Endothelial cell of umbilical vein (primary cell): ENCODE measurements around the gene GRK6. TPM values are rescaled to one million over a fixed set of nuclear protein-coding genes. Genes with fewer than 3 reads are reported as not detected.
A peak's percentile ranks its signal among the peaks of the same experiment; 100 is the strongest.

Source experiments
- BruUV-seq: library from RNA; stranded (reverse); fragments of 400-500 nt; replicated peaks from 2 replicates; lab custom pipeline; 2021; lab: Mats Ljungman, UMichigan
- CTCF ChIA-PET: fragments of 300-600, 350-600 bp; sonication (Branson Sonifier 250); formaldehyde crosslinking; loops from one replicate; lab custom pipeline; 2021; ENCODE audit warnings: antibody characterized with exemption, inconsistent platforms; lab: Charles Lee
- POLR2A ChIA-PET: fragments of 300-600, 350-600 bp; sonication (Branson Sonifier 250); formaldehyde crosslinking; loops from one replicate; lab custom pipeline; 2021; ENCODE audit warnings: antibody characterized with exemption, inconsistent platforms; lab: Charles Lee
- DNase-seq: peaks from one replicate; pipeline ENCODE4 v3.0.0-alpha.2; 2011; ENCODE audit warnings: low read depth, low spot score
- FAIRE-seq: peaks from 2 replicates; lab custom pipeline; 2011; peaks lifted over from hg19 to GRCh38; lab: Jason Lieb, UNC
- H2AFZ ChIP-seq: 2 replicates; pipeline ENCODE4 v1.6.0; 2012; ENCODE audit warnings: low read depth, low read length, control low read depth, inconsistent platforms
- H3K27ac ChIP-seq: 2 replicates; pipeline ENCODE4 v1.5.1; 2011; ENCODE audit warnings: low read depth, mild to moderate bottlenecking, control low read depth, low read length, moderate library complexity; ENCODE audit not compliant: insufficient read depth
- H3K27me3 ChIP-seq, 2 experiments: 2 replicates each; pipeline versions ENCODE4 v1.6.0 to v1.6.1; 2011; ENCODE audit warnings: low read length in 2 of 2, mixed read lengths in 1 of 2; ENCODE audit not compliant: control insufficient read depth in 2 of 2, insufficient read depth in 2 of 2
- H3K36me3 ChIP-seq, 2 experiments: 2 replicates in 1 of 2; 3 replicates in 1 of 2; pipeline ENCODE4 v1.5.1; 2011; ENCODE audit warnings: low read length in 2 of 2, mild to moderate bottlenecking in 1 of 2, moderate library complexity in 1 of 2; ENCODE audit not compliant: control insufficient read depth in 2 of 2, insufficient read depth in 2 of 2; ENCODE audit errors: extremely low read depth in 1 of 2
- H3K4me1 ChIP-seq: 3 replicates; pipeline ENCODE4 v1.5.1; 2011; ENCODE audit warnings: mild to moderate bottlenecking, low read length; ENCODE audit not compliant: control insufficient read depth, insufficient read depth; ENCODE audit errors: extremely low read depth
- H3K4me2 ChIP-seq: 2 replicates; pipeline ENCODE4 v1.6.1; 2011; ENCODE audit warnings: low read length, control low read depth, mixed read lengths; ENCODE audit not compliant: insufficient read depth
- H3K4me3 ChIP-seq, 3 experiments: fragments of 200-600 bp in 1 of 3; sonication (generic), shearing (Covaris generic) in 1 of 3; replicated peaks in 1 of 3; 2 replicates each; pipeline ENCODE4 v1.5.1; 2011 to 2016; ENCODE audit warnings: control low read depth in 3 of 3, low read length in 3 of 3, mild to moderate bottlenecking in 2 of 3, inconsistent platforms in 1 of 3, low read depth in 1 of 3, moderate library complexity in 1 of 3; ENCODE audit not compliant: insufficient read depth in 1 of 3
- H3K79me2 ChIP-seq: 2 replicates; pipeline ENCODE4 v1.6.0; 2012; ENCODE audit warnings: low read length, inconsistent platforms; ENCODE audit not compliant: control insufficient read depth, insufficient read depth
- H3K9ac ChIP-seq: replicated peaks from 2 replicates; pipeline ENCODE3; 2011; ENCODE audit warnings: low read length, control low read depth; ENCODE audit not compliant: insufficient read depth; ENCODE audit errors: extremely low read depth
- H3K9me1 ChIP-seq: replicated peaks from 3 replicates; pipeline ENCODE4 v1.6.0; 2011; ENCODE audit warnings: mild to moderate bottlenecking, low read length; ENCODE audit not compliant: control insufficient read depth, insufficient read depth; ENCODE audit errors: extremely low read depth
- H3K9me3 ChIP-seq: replicated peaks from 2 replicates; pipeline ENCODE4 v1.5.1; 2012; ENCODE audit warnings: low read length, inconsistent platforms; ENCODE audit not compliant: control insufficient read depth, insufficient read depth
- H4K20me1 ChIP-seq: replicated peaks from 2 replicates; pipeline ENCODE3; 2011; ENCODE audit warnings: mild to moderate bottlenecking, low read length; ENCODE audit not compliant: control insufficient read depth, insufficient read depth; ENCODE audit errors: extremely low read depth
- EZH2 ChIP-seq: IDR thresholded peaks from 2 replicates; pipeline ENCODE4 v1.6.1; 2012; ENCODE audit warnings: borderline replicate concordance, low read depth, mild to moderate bottlenecking, moderate library complexity, low read length, inconsistent platforms; ENCODE audit not compliant: severe bottlenecking
- FOS ChIP-seq: IDR thresholded peaks from 2 replicates; pipeline ENCODE4 v1.6.1; 2011; ENCODE audit warnings: mild to moderate bottlenecking, low read length, moderate library complexity, borderline replicate concordance; ENCODE audit not compliant: insufficient read depth
- MAX ChIP-seq: IDR thresholded peaks from 2 replicates; pipeline ENCODE4 v1.6.1; 2011; ENCODE audit not compliant: insufficient read depth, insufficient read length
- POLR2A ChIP-seq: IDR thresholded peaks from 2 replicates; pipeline ENCODE4 v1.6.1; 2012; ENCODE audit warnings: low read depth, mild to moderate bottlenecking, control low read depth, low read length
- dilution Hi-C: fragments of 300-500 bp; cut with MboI; formaldehyde crosslinking; loops from one replicate; pipeline ENCODE4 v1.15.0; 2019; ENCODE audit warnings: low sequenced_read_pairs; ENCODE audit not compliant: extremely low pct_ligation_motif_present
- intact Hi-C: fragments of 100-400 bp; cut with micrococcal nuclease; formaldehyde crosslinking; loops from one replicate; pipeline ENCODE4 v1.10.0; 2022
- polyA plus RNA-seq, 4 experiments: library from polyadenylated mRNA; depleted of rRNA in 3 of 4; stranded (reverse) in 3 of 4; unstranded in 1 of 4; fragments of >200 nt; gene quantifications; 2 replicates each; pipeline versions ENCODE4 v1.2.1 to v1.2.3, GENCODE V29; 2011 to 2012; ENCODE audit warnings: missing spikeins in 1 of 4
- total RNA-seq: library from RNA; stranded (reverse); gene quantifications from 2 replicates; pipeline ENCODE4 v1.2.3, GENCODE V29; 2021

GRK6 gene
- total and polyA plus RNA-seq, 2 donors (not counting 3 experiments of a cell fraction or from before 2014, with no cell fraction given) = 28.9 to 36.4 TPM

GRCh38 chr5:177476531-177477233, 50.2 kb downstream of the GRK6 start:
- Histone ChIP-seq H2AFZ (no peak overlapping the region), H3K27ac (no peak overlapping the region), H3K9me3 (no peaks in the 10 kb centered on the region), H4K20me1 (no peaks in the 10 kb centered on the region), H3K4me2 (no peak overlapping the region), H3K4me1 (peaks cover 7% of the 10 kb centered on the region), H3K9me1 (no peaks in the 10 kb centered on the region), H3K27me3 (no peaks in the 10 kb centered on the region), H3K36me3 (no peaks in the 10 kb centered on the region), H3K79me2 (peaks cover 13% of the 10 kb centered on the region), H3K9ac (no peak overlapping the region), H3K4me3 (no peak overlapping the region)
- dilution Hi-C loops = no loop called here
- intact Hi-C loops = loop anchor here (10.0 kb wide), 1 partner anchor 1032 kb away; the partner anchor contains the start of gene FAF2
- peak; percentile 47 for TF ChIP-seq MAX
- TF ChIP-seq EZH2 = no peak
- no peak for TF ChIP-seq POLR2A
- TSS peak; percentile 0 for BruUV-seq
- ChIA-PET CTCF (interaction anchor here (0.7 to 3.3 kb wide), 11 partner anchors 10 to 86 kb away, joined by 3 to 17 read pairs (median 3); partner anchors contain the start of gene PDLIM7), POLR2A (interaction anchor here (0.9 to 2.3 kb wide), 4 partner anchors 10 to 20 kb away, joined by 3 to 17 read pairs (median 7); partner anchors contain the start of gene PDLIM7)
- FAIRE-seq (peak; percentile 97), DNase-seq (peak; percentile 90)

- no TSS peak for BruUV-seq
- intact Hi-C loops (loop anchor here (10.0 kb wide), 1 partner anchor 1033 kb away; the partner anchor contains the start of gene FAF2), dilution Hi-C loops (no loop called here)
- Histone ChIP-seq H3K9ac (no peak overlapping the region), H3K27ac (no peak overlapping the region), H3K9me1 (no peaks in the 10 kb centered on the region), H4K20me1 (no peaks in the 10 kb centered on the region), H3K27me3 (no peaks in the 10 kb centered on the region), H3K4me2 (no peak overlapping the region), H3K36me3 (peaks cover 0 to 5% of the 10 kb centered on the region in 2 experiments), H2AFZ (no peak overlapping the region), H3K9me3 (no peaks in the 10 kb centered on the region), H3K4me1 (no peaks in the 10 kb centered on the region), H3K79me2 (peaks cover under 1% of the 10 kb centered on the region), H3K4me3 (no peak overlapping the region)
- TF ChIP-seq POLR2A (peak; percentile 15), FOS (no peak)
- CTCF ChIA-PET = interaction anchor here (1.0 to 3.3 kb wide), 8 partner anchors 8 to 87 kb away, joined by 3 to 17 read pairs (median 4); partner anchors contain the start of gene PDLIM7
- POLR2A ChIA-PET = interaction anchor here (1.1 to 2.3 kb wide), 4 partner anchors 10 to 19 kb away, joined by 3 to 17 read pairs (median 8); partner anchors contain the start of gene PDLIM7
- DNase-seq (no peak), FAIRE-seq (peak; percentile 4)
Observed at GRCh38 chr5:177477701-177478477, 51.4 kb downstream of the GRK6 start.
